ENCODE measurements around the gene CSTF1. TPM values are rescaled to one million over a fixed set of nuclear protein-coding genes. Genes with fewer than 3 reads are reported as not detected.
A peak's percentile ranks its signal among the peaks of the same experiment; 100 is the strongest.

Gene CSTF1
- total and polyA plus RNA-seq, 2 donors (not counting 1 experiment from before 2014, with no cell fraction given) = 31.2 to 55.2 TPM

GRCh38 chr20:56372850-56373249 is 19.6 kb upstream of the CSTF1 start:
- Histone ChIP-seq H3K27me3 (ENCODE audit: control insufficient read depth, insufficient read depth, low read length) (no peaks in the 10 kb centered on the region), H3K27ac (ENCODE audit: insufficient read depth, low read length) (no peak overlapping the region), H2AFZ (ENCODE audit: low read length) (no peak overlapping the region), H3K36me3 (ENCODE audit: control insufficient read depth, insufficient read depth, low read length) (peaks cover 12% of the 10 kb centered on the region), H3K9ac (ENCODE audit: insufficient read depth, low read length) (no peak overlapping the region), H4K20me1 (ENCODE audit: control insufficient read depth, extremely low read depth, insufficient read depth, low read length) (no peaks in the 10 kb centered on the region), H3K4me2 (ENCODE audit: extremely low read depth, insufficient read depth, low read length) (no peak overlapping the region), H3K79me2 (ENCODE audit: control insufficient read depth, insufficient read depth, low read length) (peaks cover 30% of the 10 kb centered on the region), H3K4me1 (ENCODE audit: control insufficient read depth, extremely low read depth, insufficient read depth, low read length) (no peaks in the 10 kb centered on the region), H3K9me3 (ENCODE audit: control insufficient read depth, insufficient read depth, low read depth, low read length) (no peaks in the 10 kb centered on the region), H3K4me3 (replicated peaks in 1 of 4; ENCODE audit: control extremely low read depth in 1 of 4, insufficient read depth in 1 of 4, low read depth in 3 of 4, low read length in 4 of 4) (no peak overlapping the region)
- TF ChIP-seq EZH2 (IDR thresholded peaks at IDR 0.05; ENCODE audit: low read length, missing control alignments) (no peak), CTCF (conservative IDR thresholded peaks at IDR 0.05 in 1 of 2, IDR thresholded peaks at IDR 0.05 in 1 of 2; ENCODE audit: low read depth in 1 of 2, low read length in 2 of 2) (no peak)
- DNase-seq (ENCODE audit: low read depth in 2 of 2) = no peak

GRCh38 chr20:56373942-56374341 is 18.5 kb upstream of the CSTF1 start:
- no peaks in the 10 kb centered on the region for H3K4me1 ChIP-seq (ENCODE audit: control insufficient read depth, extremely low read depth, insufficient read depth, low read length)
- peak; percentile 91 to 99 for DNase-seq (ENCODE audit: low read depth in 2 of 2)
- H3K4me3 ChIP-seq (replicated peaks in 1 of 4; ENCODE audit: control extremely low read depth in 1 of 4, insufficient read depth in 1 of 4, low read depth in 3 of 4, low read length in 4 of 4) = no peak overlapping the region
- no peak overlapping the region for H3K27ac ChIP-seq (ENCODE audit: insufficient read depth, low read length)
- TF ChIP-seq EZH2 (IDR thresholded peaks at IDR 0.05; ENCODE audit: low read length, missing control alignments) (no peak), CTCF (conservative IDR thresholded peaks at IDR 0.05 in 1 of 2, IDR thresholded peaks at IDR 0.05 in 1 of 2; ENCODE audit: low read depth in 1 of 2, low read length in 2 of 2) (no peak)
- peaks cover 9% of the 10 kb centered on the region for H3K36me3 ChIP-seq (ENCODE audit: control insufficient read depth, insufficient read depth, low read length)
- H3K9ac ChIP-seq (ENCODE audit: insufficient read depth, low read length) = no peak overlapping the region
- H3K4me2 ChIP-seq (ENCODE audit: extremely low read depth, insufficient read depth, low read length) = peak overlapping the region; percentile 28
- H3K27me3 ChIP-seq (ENCODE audit: control insufficient read depth, insufficient read depth, low read length) = no peaks in the 10 kb centered on the region
- H2AFZ ChIP-seq (ENCODE audit: low read length) = no peak overlapping the region
- no peaks in the 10 kb centered on the region for H3K9me3 ChIP-seq (ENCODE audit: control insufficient read depth, insufficient read depth, low read depth, low read length)
- no peaks in the 10 kb centered on the region for H4K20me1 ChIP-seq (ENCODE audit: control insufficient read depth, extremely low read depth, insufficient read depth, low read length)
- H3K79me2 ChIP-seq (ENCODE audit: control insufficient read depth, insufficient read depth, low read length) = peaks cover 41% of the 10 kb centered on the region

- H3K4me2 ChIP-seq (ENCODE audit: extremely low read depth, insufficient read depth, low read length) = no peak overlapping the region
- H4K20me1 ChIP-seq (ENCODE audit: control insufficient read depth, extremely low read depth, insufficient read depth, low read length) = no peaks in the 10 kb centered on the region
- peaks cover 45% of the 10 kb centered on the region for H3K79me2 ChIP-seq (ENCODE audit: control insufficient read depth, insufficient read depth, low read length)
- no peaks in the 10 kb centered on the region for H3K4me1 ChIP-seq (ENCODE audit: control insufficient read depth, extremely low read depth, insufficient read depth, low read length)
- no peaks in the 10 kb centered on the region for H3K27me3 ChIP-seq (ENCODE audit: control insufficient read depth, insufficient read depth, low read length)
- no peak overlapping the region for H3K4me3 ChIP-seq (replicated peaks in 1 of 4; ENCODE audit: control extremely low read depth in 1 of 4, insufficient read depth in 1 of 4, low read depth in 3 of 4, low read length in 4 of 4)
- no peak for DNase-seq (ENCODE audit: low read depth in 2 of 2)
- peaks cover 2% of the 10 kb centered on the region for H3K36me3 ChIP-seq (ENCODE audit: control insufficient read depth, insufficient read depth, low read length)
- no peak overlapping the region for H3K9ac ChIP-seq (ENCODE audit: insufficient read depth, low read length)
- H3K27ac ChIP-seq (ENCODE audit: insufficient read depth, low read length) = no peak overlapping the region
- TF ChIP-seq CTCF (conservative IDR thresholded peaks at IDR 0.05 in 1 of 2, IDR thresholded peaks at IDR 0.05 in 1 of 2; ENCODE audit: low read depth in 1 of 2, low read length in 2 of 2) (no peak), EZH2 (IDR thresholded peaks at IDR 0.05; ENCODE audit: low read length, missing control alignments) (no peak)
- H2AFZ ChIP-seq (ENCODE audit: low read length) = no peak overlapping the region
- H3K9me3 ChIP-seq (ENCODE audit: control insufficient read depth, insufficient read depth, low read depth, low read length) = no peaks in the 10 kb centered on the region
These were observed 16.1 kb upstream of the CSTF1 start for GRCh38 chr20:56376331-56376730.
